CD4-positive, alpha-beta T cell (primary cell): Measurements from ENCODE around the gene DTWD2. TPM values are rescaled to one million over a fixed set of nuclear protein-coding genes. Genes with fewer than 3 reads are reported as not detected.

Experiments
- ATAC-seq: fragments of 200-7000 bp; cut with Tn5 transposase; one replicate; pipeline ENCODE4 v1.10.0; 2022; ENCODE audit warnings: mild to moderate bottlenecking; ENCODE audit not compliant: poor library complexity
- CTCF ChIA-PET: fragments of 350-600 bp; sonication (Branson Sonifier 250); formaldehyde crosslinking; loops from one replicate; lab custom pipeline; 2021; ENCODE audit warnings: antibody characterized with exemption, inconsistent platforms; lab: Charles Lee
- POLR2A ChIA-PET: fragments of 350-600 bp; sonication (Branson Sonifier 250); formaldehyde crosslinking; loops from one replicate; lab custom pipeline; 2021; ENCODE audit warnings: antibody characterized with exemption, inconsistent platforms; lab: Charles Lee
- DNase-seq, 14 experiments: peaks; one replicate each; pipeline ENCODE4 v3.0.0-alpha.2; 2013 to 2020; ENCODE audit warnings: mixed read lengths in 2 of 14
- H3K27ac ChIP-seq, 2 donors: one replicate each; pipeline versions ENCODE4 v1.5.1 to v1.7.0; 2013; ENCODE audit warnings: low read length in 2 of 2, low read depth in 1 of 2, mild to moderate bottlenecking in 1 of 2
- H3K27me3 ChIP-seq, 2 experiments: 1 replicate in 1 of 2; 2 replicates in 1 of 2; pipeline versions ENCODE4 v1.6.1 to v1.7.0; 2013; ENCODE audit warnings: low read length in 2 of 2, control low read depth in 1 of 2, mild to moderate bottlenecking in 1 of 2, moderate library complexity in 1 of 2; ENCODE audit not compliant: insufficient read depth in 2 of 2, control insufficient read depth in 1 of 2
- H3K36me3 ChIP-seq: one replicate; pipeline ENCODE4 v1.6.1; 2013; ENCODE audit warnings: low read length, control low read depth; ENCODE audit not compliant: insufficient read depth
- H3K4me1 ChIP-seq: one replicate; pipeline ENCODE4 v1.6.1; 2013; ENCODE audit warnings: low read length, control low read depth; ENCODE audit not compliant: insufficient read depth
- H3K4me3 ChIP-seq: one replicate; pipeline ENCODE4 v1.5.1; 2013; ENCODE audit warnings: mild to moderate bottlenecking, low read length, moderate library complexity
- H3K9me3 ChIP-seq, 2 experiments: 1 replicate in 1 of 2; 2 replicates in 1 of 2; pipeline versions ENCODE4 v1.6.1 to v1.7.0; 2013; ENCODE audit warnings: low read length in 2 of 2, mild to moderate bottlenecking in 2 of 2, control low read depth in 1 of 2, moderate library complexity in 1 of 2; ENCODE audit not compliant: control insufficient read depth in 1 of 2, insufficient read depth in 1 of 2
- H3K27ac Mint-ChIP-seq: one replicate; pipeline ENCODE4 v1.8.0; 2020; ENCODE audit warnings: mixed read lengths
- H3K27me3 Mint-ChIP-seq: one replicate; pipeline ENCODE4 v1.8.0; 2021; ENCODE audit warnings: mixed read lengths
- H3K36me3 Mint-ChIP-seq: one replicate; pipeline ENCODE4 v1.8.0; 2021; ENCODE audit warnings: low read depth, mixed read lengths
- H3K4me1 Mint-ChIP-seq: one replicate; pipeline ENCODE4 v1.8.0; 2021; ENCODE audit warnings: low read depth, mixed read lengths
- H3K4me3 Mint-ChIP-seq: one replicate; pipeline ENCODE4 v1.8.0; 2020; ENCODE audit warnings: mild to moderate bottlenecking, mixed read lengths
- H3K9me3 Mint-ChIP-seq: one replicate; pipeline ENCODE4 v1.8.0; 2020; ENCODE audit warnings: mixed read lengths
- intact Hi-C, 2 experiments: fragments of 100-400 bp; cut with DNase I in 1 of 2; cut with micrococcal nuclease in 1 of 2; formaldehyde crosslinking; loops; one replicate each; pipeline versions ENCODE4 v1.15.1 to v1.9.0; 2023 to 2025; cut with DNase I, micrococcal nuclease
- total RNA-seq, 174 experiments: library from RNA in 2 of 174; stranded (reverse) in 2 of 174; gene quantifications; one replicate each; pipeline ENCODE4 v1.2.3 and lab custom pipeline; 2021 to 2026
- TF ChIP-seq, protein P1 (sequence below): fragments of 200-600 bp; IDR thresholded peaks from one replicate; pipeline ENCODE4 v1.8.0; 2022; ENCODE audit warnings: antibody characterized with exemption, mild to moderate bottlenecking

The DTWD2 gene
- total RNA-seq, 2 experiments from 2014 or later, result 2.1 to 2.3 TPM

DNA sequence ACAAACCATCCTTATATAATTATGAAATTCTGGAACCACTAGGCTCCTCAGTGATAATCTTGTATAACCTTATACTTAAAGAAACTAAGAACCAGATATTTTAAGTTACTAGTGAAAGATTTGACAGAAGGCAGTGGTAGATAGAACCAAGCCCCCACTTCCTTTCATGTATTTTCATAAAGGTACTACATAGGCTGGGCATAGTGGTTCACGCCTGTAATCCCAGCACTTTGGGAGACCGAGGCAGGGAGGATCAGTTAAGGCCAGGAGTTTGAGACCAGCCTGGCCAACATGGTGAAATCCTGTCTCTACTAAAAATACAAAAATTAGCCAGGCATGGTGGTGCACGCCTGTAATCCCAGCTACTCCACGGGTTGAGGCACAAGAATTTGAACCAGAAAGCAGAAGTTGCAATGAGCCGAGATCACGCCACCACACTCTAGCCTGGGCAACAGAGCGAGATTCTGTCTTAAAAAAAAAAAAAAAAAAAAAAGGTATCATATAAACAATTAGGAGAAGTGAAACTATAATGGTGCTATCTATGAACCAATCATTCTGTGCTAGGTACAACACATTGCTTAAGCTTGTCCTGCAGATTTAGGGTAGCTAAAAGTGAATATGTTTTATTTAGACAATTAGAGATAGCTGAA lies 27.9 kb upstream of the DTWD2 start:
- POLR2A ChIA-PET, result interaction anchor here (1.5 kb wide), 1 partner anchor 55 kb away, joined by 3 read pairs; the partner anchor contains the start of gene DMXL1
- no peak for ATAC-seq

DNA sequence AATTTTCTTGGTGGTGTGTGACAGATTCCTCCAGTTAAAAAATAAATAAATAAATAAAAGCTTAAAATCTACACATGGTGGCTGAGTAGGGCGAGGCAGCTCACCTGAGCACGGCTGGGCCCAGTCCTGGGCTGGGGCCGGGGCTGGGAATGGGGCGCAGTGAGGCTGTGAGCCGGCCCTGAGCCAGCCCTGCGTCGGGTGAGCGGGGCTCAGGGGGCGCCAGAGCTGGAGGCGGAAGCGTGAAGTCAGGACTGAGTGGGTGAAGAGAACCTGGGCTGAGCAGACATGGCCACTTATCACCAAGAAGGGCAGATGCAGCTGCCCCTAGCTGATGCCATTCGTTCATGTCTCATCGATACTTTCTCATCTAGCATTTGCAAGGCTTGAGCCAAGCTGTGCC lies 22.8 kb upstream of the DTWD2 start:
- H3K4me1 ChIP-seq, result no peaks in the 10 kb centered on the region
- ATAC-seq, result no peak
- CTCF ChIA-PET, result interaction anchor here (0.7 to 0.9 kb wide), 2 partner anchors 10 to 400 kb away, joined by 3 to 4 read pairs; no protein-coding TSS in a partner anchor
- intact Hi-C loops, result no loop called here
- H3K27me3 Mint-ChIP-seq, result no peaks in the 10 kb centered on the region
- no peaks in the 10 kb centered on the region for H3K36me3 ChIP-seq
- H3K27ac Mint-ChIP-seq, result no peak overlapping the region
- POLR2A ChIA-PET, result no interaction called here
- no peak for DNase-seq
- H3K4me3 ChIP-seq, result no peak overlapping the region
- no peaks in the 10 kb centered on the region for H3K36me3 Mint-ChIP-seq
- H3K9me3 Mint-ChIP-seq, result no peaks in the 10 kb centered on the region
- TF ChIP-seq, protein P1, sequence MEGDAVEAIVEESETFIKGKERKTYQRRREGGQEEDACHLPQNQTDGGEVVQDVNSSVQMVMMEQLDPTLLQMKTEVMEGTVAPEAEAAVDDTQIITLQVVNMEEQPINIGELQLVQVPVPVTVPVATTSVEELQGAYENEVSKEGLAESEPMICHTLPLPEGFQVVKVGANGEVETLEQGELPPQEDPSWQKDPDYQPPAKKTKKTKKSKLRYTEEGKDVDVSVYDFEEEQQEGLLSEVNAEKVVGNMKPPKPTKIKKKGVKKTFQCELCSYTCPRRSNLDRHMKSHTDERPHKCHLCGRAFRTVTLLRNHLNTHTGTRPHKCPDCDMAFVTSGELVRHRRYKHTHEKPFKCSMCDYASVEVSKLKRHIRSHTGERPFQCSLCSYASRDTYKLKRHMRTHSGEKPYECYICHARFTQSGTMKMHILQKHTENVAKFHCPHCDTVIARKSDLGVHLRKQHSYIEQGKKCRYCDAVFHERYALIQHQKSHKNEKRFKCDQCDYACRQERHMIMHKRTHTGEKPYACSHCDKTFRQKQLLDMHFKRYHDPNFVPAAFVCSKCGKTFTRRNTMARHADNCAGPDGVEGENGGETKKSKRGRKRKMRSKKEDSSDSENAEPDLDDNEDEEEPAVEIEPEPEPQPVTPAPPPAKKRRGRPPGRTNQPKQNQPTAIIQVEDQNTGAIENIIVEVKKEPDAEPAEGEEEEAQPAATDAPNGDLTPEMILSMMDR, result no peak
- H3K27me3 ChIP-seq, result no peaks in the 10 kb centered on the region
- no peaks in the 10 kb centered on the region for H3K4me1 Mint-ChIP-seq
- H3K27ac ChIP-seq, result no peak overlapping the region
- no peaks in the 10 kb centered on the region for H3K9me3 ChIP-seq
- H3K4me3 Mint-ChIP-seq, result no peak overlapping the region

More for the DNA sequence above, 27.9 kb upstream of the DTWD2 start:
- H3K9me3 ChIP-seq, result no peaks in the 10 kb centered on the region
- no peaks in the 10 kb centered on the region for H3K9me3 Mint-ChIP-seq
- TF ChIP-seq, protein P1, result no peak
- DNase-seq, result peak in 2 of 14 experiments; percentile 17 to 31
- H3K4me1 ChIP-seq, result no peaks in the 10 kb centered on the region
- no peak overlapping the region for H3K27ac ChIP-seq
- intact Hi-C loops, result no loop called here
- H3K27me3 Mint-ChIP-seq, result no peaks in the 10 kb centered on the region
- H3K27me3 ChIP-seq, result no peaks in the 10 kb centered on the region
- H3K4me3 Mint-ChIP-seq, result no peak overlapping the region
- CTCF ChIA-PET, result interaction anchor here (0.9 to 1.0 kb wide), 2 partner anchors 28 to 59 kb away, joined by 3 to 8 read pairs; partner anchors contain the start of gene DTWD2
- H3K4me1 Mint-ChIP-seq, result no peaks in the 10 kb centered on the region
- no peak overlapping the region for H3K27ac Mint-ChIP-seq
- H3K4me3 ChIP-seq, result no peak overlapping the region
- no peaks in the 10 kb centered on the region for H3K36me3 Mint-ChIP-seq
- H3K36me3 ChIP-seq, result no peaks in the 10 kb centered on the region

DNA sequence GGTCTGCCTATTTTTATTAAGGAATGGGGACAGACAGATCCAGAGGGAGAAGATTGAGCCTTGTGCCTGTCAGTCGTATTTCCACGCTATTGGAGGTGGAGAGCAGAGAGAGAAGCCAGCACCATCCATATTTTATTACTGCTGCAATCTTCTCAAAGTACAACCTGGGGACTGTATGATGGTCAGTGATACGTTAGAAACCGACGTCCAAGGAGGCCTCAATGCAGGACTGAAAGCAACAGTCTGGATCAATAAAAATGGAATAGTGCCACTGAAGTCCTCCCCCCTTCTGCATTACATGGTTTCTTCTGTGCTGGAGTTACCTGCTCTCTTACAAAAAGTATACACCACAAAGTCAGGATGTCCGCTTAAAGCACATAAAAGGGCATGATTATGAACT lies 21.9 kb upstream of the DTWD2 start:
- no peak for ATAC-seq
- DNase-seq, result no peak
- Histone ChIP-seq H3K36me3 (no peaks in the 10 kb centered on the region), H3K9me3 (no peaks in the 10 kb centered on the region), H3K27me3 (no peaks in the 10 kb centered on the region), H3K27ac (no peak overlapping the region), H3K4me1 (no peaks in the 10 kb centered on the region), H3K4me3 (no peak overlapping the region)
- TF ChIP-seq, protein P1, result no peak
- H3K9me3 Mint-ChIP-seq, result no peaks in the 10 kb centered on the region
- H3K36me3 Mint-ChIP-seq, result no peaks in the 10 kb centered on the region
- H3K4me3 Mint-ChIP-seq, result no peak overlapping the region
- no peaks in the 10 kb centered on the region for H3K4me1 Mint-ChIP-seq
- intact Hi-C loops, result no loop called here
- POLR2A ChIA-PET, result no interaction called here
- H3K27ac Mint-ChIP-seq, result no peak overlapping the region
- no peaks in the 10 kb centered on the region for H3K27me3 Mint-ChIP-seq
- CTCF ChIA-PET, result no interaction called here
